H1 (cell line): ENCODE data around the gene APOBR. TPM values are rescaled to one million over a fixed set of nuclear protein-coding genes. Genes with fewer than 3 reads are reported as not detected.
"Not testable (repeated sequence)": the region's sequence is repeated elsewhere in the genome, so short reads cannot be mapped to it uniquely, and the experiment has no call there.

ENCODE experiments used
- CTCF ChIA-PET: fragments of 300-600 bp; sonication (Branson Sonifier 250); formaldehyde crosslinking; loops from one replicate; lab custom pipeline; 2021; ENCODE audit not compliant: partially characterized antibody; lab: Charles Lee
- POLR2A ChIA-PET: fragments of 300-600 bp; sonication (Branson Sonifier 250); formaldehyde crosslinking; loops from one replicate; lab custom pipeline; 2021; ENCODE audit warnings: inconsistent platforms; ENCODE audit not compliant: partially characterized antibody; lab: Charles Lee
- DNase-seq, 2 experiments: peaks; one replicate each; pipeline versions ENCODE4 v3.0.0 to v3.0.0-alpha.2; 2010 to 2022; ENCODE audit warnings: low spot score in 2 of 2, low read depth in 1 of 2, mixed read lengths in 1 of 2
- FAIRE-seq: peaks from 2 replicates; lab custom pipeline; 2011; peaks lifted over from hg19 to GRCh38; lab: Jason Lieb, UNC
- H2AFZ ChIP-seq: 2 replicates; pipeline ENCODE4 v1.8.1; 2012; ENCODE audit warnings: low read length, inconsistent platforms
- H2AK5ac ChIP-seq: 2 replicates; pipeline ENCODE4 v1.6.1; 2013; ENCODE audit warnings: low read depth, low read length
- H2BK120ac ChIP-seq: replicated peaks from 2 replicates; pipeline ENCODE3; 2013; ENCODE audit warnings: low read depth, low read length, inconsistent platforms
- H2BK12ac ChIP-seq: 2 replicates; pipeline ENCODE4 v1.6.1; 2013; ENCODE audit warnings: low read depth, low read length
- H2BK15ac ChIP-seq: 2 replicates; pipeline ENCODE4 v1.6.1; 2013; ENCODE audit warnings: low read length
- H2BK20ac ChIP-seq: 2 replicates; pipeline ENCODE4 v1.6.1; 2013; ENCODE audit warnings: low read length
- H2BK5ac ChIP-seq: 2 replicates; pipeline ENCODE4 v1.6.1; 2013; ENCODE audit warnings: low read depth, low read length
- H3K14ac ChIP-seq: 2 replicates; pipeline ENCODE4 v1.6.1; 2013; ENCODE audit warnings: inconsistent platforms; ENCODE audit not compliant: insufficient read length
- H3K18ac ChIP-seq: 2 replicates; pipeline ENCODE4 v1.6.1; 2013; ENCODE audit warnings: low read length; ENCODE audit errors: extremely low read depth
- H3K23ac ChIP-seq: 2 replicates; pipeline ENCODE4 v1.6.1; 2013; ENCODE audit warnings: inconsistent platforms; ENCODE audit not compliant: insufficient read length
- H3K23me2 ChIP-seq: 2 replicates; pipeline ENCODE4 v1.6.1; 2013; ENCODE audit warnings: low read depth, low read length
- H3K27ac ChIP-seq: 2 replicates; pipeline ENCODE4 v1.6.1; 2011; ENCODE audit warnings: low read depth, low read length, inconsistent platforms
- H3K27me3 ChIP-seq, 4 experiments: replicated peaks in 1 of 4; 1 replicate in 1 of 4; 2 replicates in 3 of 4; pipeline versions ENCODE4 v1.6.1 to v1.8.1; 2011 to 2013; ENCODE audit warnings: low read length in 3 of 4, mild to moderate bottlenecking in 3 of 4, inconsistent platforms in 2 of 4, mixed read lengths in 2 of 4, moderate library complexity in 1 of 4; ENCODE audit not compliant: control insufficient read depth in 3 of 4, insufficient read depth in 3 of 4; ENCODE audit errors: extremely low read depth in 1 of 4
- H3K36me3 ChIP-seq, 4 experiments: 2 replicates each; pipeline versions ENCODE4 v1.6.1 to v1.8.1; 2011 to 2013; ENCODE audit warnings: mild to moderate bottlenecking in 4 of 4, low read length in 3 of 4, moderate library complexity in 2 of 4, control low read depth in 1 of 4, inconsistent platforms in 1 of 4; ENCODE audit not compliant: insufficient read depth in 4 of 4, control insufficient read depth in 2 of 4
- H3K4ac ChIP-seq: replicated peaks from 2 replicates; pipeline ENCODE3; 2013; ENCODE audit warnings: low read length, low read depth, mixed read lengths, inconsistent platforms; ENCODE audit not compliant: insufficient read length
- H3K4me1 ChIP-seq, 4 experiments: replicated peaks in 1 of 4; 1 replicate in 1 of 4; 2 replicates in 3 of 4; pipeline versions ENCODE4 v1.6.1 to v1.8.1; 2011 to 2013; ENCODE audit warnings: low read length in 3 of 4, inconsistent platforms in 2 of 4, mixed read lengths in 1 of 4; ENCODE audit not compliant: insufficient read depth in 4 of 4, control insufficient read depth in 3 of 4
- H3K4me2 ChIP-seq, 2 experiments: 2 replicates each; pipeline versions ENCODE4 v1.6.1 to v1.8.1; 2011 to 2013; ENCODE audit warnings: low read depth in 2 of 2, low read length in 2 of 2, control low read depth in 1 of 2, inconsistent platforms in 1 of 2, mild to moderate bottlenecking in 1 of 2; ENCODE audit not compliant: insufficient read depth in 1 of 2
- H3K4me3 ChIP-seq, 4 experiments: fragments of 200-600, 300-600 bp in 1 of 4; sonication (generic), shearing (Covaris generic), sonication (Bioruptor Twin) in 1 of 4; 2 replicates each; pipeline versions ENCODE4 v1.5.1 to v1.8.1; 2011 to 2016; ENCODE audit warnings: low read length in 4 of 4, low read depth in 3 of 4, control low read depth in 2 of 4, inconsistent platforms in 2 of 4, mild to moderate bottlenecking in 2 of 4, mixed read lengths in 1 of 4, moderate library complexity in 1 of 4; ENCODE audit not compliant: insufficient read depth in 2 of 4; ENCODE audit errors: extremely low read depth in 1 of 4
- H3K56ac ChIP-seq: replicated peaks from 2 replicates; pipeline ENCODE3; 2013; ENCODE audit warnings: low read depth, mild to moderate bottlenecking, mixed read lengths, low read length, inconsistent platforms; ENCODE audit not compliant: insufficient read length
- H3K79me1 ChIP-seq: 2 replicates; pipeline ENCODE4 v1.6.1; 2013; ENCODE audit warnings: low read depth, low read length, control low read depth
- H3K79me2 ChIP-seq, 2 experiments: 2 replicates each; pipeline versions ENCODE4 v1.6.1 to v1.8.1; 2012 to 2013; ENCODE audit warnings: low read length in 2 of 2, mild to moderate bottlenecking in 2 of 2, inconsistent platforms in 1 of 2; ENCODE audit not compliant: insufficient read depth in 2 of 2, control insufficient read depth in 1 of 2
- H3K9ac ChIP-seq, 4 experiments: replicated peaks in 1 of 4; 1 replicate in 1 of 4; 2 replicates in 3 of 4; pipeline versions ENCODE4 v1.6.1 to v1.8.1; 2011 to 2013; ENCODE audit warnings: low read depth in 3 of 4, low read length in 3 of 4, control low read depth in 2 of 4, mild to moderate bottlenecking in 2 of 4, moderate library complexity in 2 of 4, inconsistent platforms in 1 of 4; ENCODE audit errors: extremely low read depth in 1 of 4
- H3K9me3 ChIP-seq, 2 experiments: 2 replicates each; pipeline versions ENCODE4 v1.6.1 to v1.8.1; 2012 to 2013; ENCODE audit warnings: mild to moderate bottlenecking in 2 of 2, moderate library complexity in 2 of 2, control low read depth in 1 of 2, inconsistent platforms in 1 of 2, low read depth in 1 of 2, low read length in 1 of 2, mixed read lengths in 1 of 2; ENCODE audit not compliant: insufficient read depth in 2 of 2
- H4K20me1 ChIP-seq, 2 experiments: replicated peaks in 1 of 2; 2 replicates each; pipeline versions ENCODE3 to v1.8.1; 2011 to 2013; ENCODE audit warnings: inconsistent platforms in 2 of 2, low read length in 2 of 2, mild to moderate bottlenecking in 1 of 2; ENCODE audit not compliant: insufficient read depth in 2 of 2, control insufficient read depth in 1 of 2
- H4K5ac ChIP-seq: 2 replicates; pipeline ENCODE4 v1.6.1; 2013; ENCODE audit warnings: low read length, low read depth, mixed read lengths, inconsistent platforms; ENCODE audit not compliant: insufficient read length
- H4K8ac ChIP-seq: 2 replicates; pipeline ENCODE4 v1.8.0; 2013; ENCODE audit warnings: mild to moderate bottlenecking, moderate library complexity, low read length, inconsistent platforms; ENCODE audit not compliant: insufficient read depth; ENCODE audit errors: extremely low read depth
- H4K91ac ChIP-seq: replicated peaks from 2 replicates; pipeline ENCODE3; 2013; ENCODE audit warnings: low read length, mixed read lengths, inconsistent platforms; ENCODE audit not compliant: insufficient read length
- WGBS, 2 experiments: shearing (Covaris generic) in 1 of 2; methylation state at CpG; one replicate each; pipeline versions ENCODE4 v1.1.6 to v1.1.7; 2013 to 2015; ENCODE audit warnings: low lambda C conversion rate in 2 of 2, mixed read lengths in 2 of 2, inconsistent platforms in 1 of 2, low coverage in 1 of 2, missing lambda C conversion rate in 1 of 2; ENCODE audit not compliant: insufficient replicate concordance in 2 of 2, insufficient coverage in 1 of 2, insufficient read length in 1 of 2; ENCODE audit errors: extremely low coverage in 1 of 2, missing lambda C conversion rate in 1 of 2; 5-methylcytosine and 5-hydroxymethylcytosine counted together
- polyA plus RNA-seq, 7 experiments: library from polyadenylated mRNA; depleted of rRNA in 3 of 7; stranded (reverse) in 5 of 7; unstranded in 2 of 7; fragments of >200 nt in 5 of 7; fragments of 200-250 nt in 2 of 7; gene quantifications; 1 replicate in 5 of 7; 2 replicates in 1 of 7; 4 replicates in 1 of 7; pipeline versions ENCODE4 v1.2.1 to v1.2.3, GENCODE V29; 2011 to 2013; ENCODE audit warnings: missing spikeins in 2 of 7, mixed read lengths in 2 of 7
- total RNA-seq: library from RNA; stranded (reverse); fragmentation: NEBNext Ultra II Directional; extraction: Animal tissue kit (Norgen Biotek cat#: 25700); gene quantifications from 2 replicates; pipeline ENCODE4 v1.2.1, GENCODE V29; 2021

APOBR gene
- total and polyA plus RNA-seq, 2 of the 8 experiments (the other 6 are each of a cell fraction or from before 2014, with no cell fraction given), result not detected

DNA sequence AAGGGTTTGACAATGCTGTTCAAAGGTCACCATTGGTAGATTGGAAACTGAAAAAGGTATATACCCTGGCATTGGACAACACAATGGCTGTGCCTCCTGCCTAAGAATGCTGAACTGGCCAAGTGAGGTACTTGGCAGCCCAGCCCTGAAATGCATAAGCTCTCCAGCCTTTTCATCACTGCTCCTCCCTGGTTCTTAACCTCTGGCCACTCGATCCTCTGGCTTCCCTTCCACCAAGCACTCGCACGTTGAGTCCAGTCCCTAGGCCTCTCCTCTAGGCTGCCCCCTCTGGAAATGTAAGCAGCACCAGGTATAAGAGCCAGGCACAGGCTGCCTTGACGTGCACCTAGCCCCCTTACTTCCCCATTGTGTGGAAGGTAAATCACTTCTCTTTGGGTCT, 48.1 kb upstream of the APOBR start:
- H3K4me2 ChIP-seq, H4K20me1 ChIP-seq, H3K9me3 ChIP-seq, H3K4me1 ChIP-seq, H3K4me3 ChIP-seq, H2AFZ ChIP-seq, H2BK12ac ChIP-seq, H2AK5ac ChIP-seq, H2BK20ac ChIP-seq, DNase-seq, H3K27me3 ChIP-seq, H3K9ac ChIP-seq, H3K18ac ChIP-seq, H2BK5ac ChIP-seq, FAIRE-seq, H3K27ac ChIP-seq, CTCF ChIA-PET, H4K8ac ChIP-seq, H3K79me1 ChIP-seq, H4K5ac ChIP-seq, H3K79me2 ChIP-seq, H3K36me3 ChIP-seq, H3K4ac ChIP-seq, H3K56ac ChIP-seq, H2BK120ac ChIP-seq, H4K91ac ChIP-seq, POLR2A ChIA-PET, H3K23me2 ChIP-seq, H2BK15ac ChIP-seq, H3K14ac ChIP-seq, H3K23ac ChIP-seq: not testable (repeated sequence)
- WGBS, 2 experiments, result no CpG with 5 or more reads among the region's 4 CpGs

DNA sequence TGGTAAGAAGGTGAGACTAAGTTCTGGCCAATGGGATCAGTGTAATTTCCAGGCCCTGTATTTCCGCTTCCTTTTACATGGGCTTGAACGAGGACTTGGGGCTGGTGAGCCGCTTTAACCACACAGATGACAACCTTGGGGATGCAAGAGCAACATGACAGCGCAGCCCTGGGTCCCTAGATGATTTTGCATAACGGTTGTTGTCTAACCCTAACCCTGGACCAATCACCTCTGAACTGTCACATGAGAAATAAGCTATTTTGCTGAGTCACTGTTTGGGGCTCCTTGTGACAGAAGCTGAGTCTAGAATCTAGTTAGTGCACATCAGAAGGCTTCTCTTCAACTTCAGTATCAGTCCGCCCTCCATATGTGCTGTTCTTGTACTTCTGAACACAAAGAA, 47.4 kb upstream of the APOBR start:
- H3K36me3 ChIP-seq, H3K79me2 ChIP-seq, H3K4me3 ChIP-seq, H3K4me2 ChIP-seq, H3K27ac ChIP-seq, H2BK12ac ChIP-seq, POLR2A ChIA-PET, CTCF ChIA-PET, H2AK5ac ChIP-seq, H2BK120ac ChIP-seq, H4K20me1 ChIP-seq, H3K9me3 ChIP-seq, H3K18ac ChIP-seq, H2BK5ac ChIP-seq, H4K91ac ChIP-seq, H3K56ac ChIP-seq, H3K4me1 ChIP-seq, FAIRE-seq, DNase-seq, H3K23ac ChIP-seq, H3K27me3 ChIP-seq, H2BK15ac ChIP-seq, H3K4ac ChIP-seq, H2BK20ac ChIP-seq, H3K9ac ChIP-seq, H2AFZ ChIP-seq, H4K8ac ChIP-seq, H3K79me1 ChIP-seq, H3K14ac ChIP-seq, H3K23me2 ChIP-seq, H4K5ac ChIP-seq: not testable (repeated sequence)
- WGBS, 2 experiments, result no CpG with 5 or more reads among the region's 6 CpGs
